AG10803 (cell line): Measurements from ENCODE around the gene HSD17B14.
"Not testable (repeated sequence)": the region's sequence is repeated elsewhere in the genome, so short reads cannot be mapped to it uniquely, and the experiment has no call there.

ENCODE experiments used
- DNase-seq: peaks from one replicate; pipeline ENCODE4 v3.0.0; 2010; ENCODE audit warnings: low read depth
- H3K4me3 ChIP-seq: 2 replicates; pipeline ENCODE4 v1.5.1; 2011; ENCODE audit warnings: mild to moderate bottlenecking, low read length, control low read depth
- TF ChIP-seq, protein P1 (sequence below): conservative IDR thresholded peaks from 2 replicates; pipeline ENCODE4 v1.5.1; 2011; ENCODE audit warnings: mild to moderate bottlenecking, low read length, control low read depth, inconsistent platforms

The HSD17B14 gene

DNA sequence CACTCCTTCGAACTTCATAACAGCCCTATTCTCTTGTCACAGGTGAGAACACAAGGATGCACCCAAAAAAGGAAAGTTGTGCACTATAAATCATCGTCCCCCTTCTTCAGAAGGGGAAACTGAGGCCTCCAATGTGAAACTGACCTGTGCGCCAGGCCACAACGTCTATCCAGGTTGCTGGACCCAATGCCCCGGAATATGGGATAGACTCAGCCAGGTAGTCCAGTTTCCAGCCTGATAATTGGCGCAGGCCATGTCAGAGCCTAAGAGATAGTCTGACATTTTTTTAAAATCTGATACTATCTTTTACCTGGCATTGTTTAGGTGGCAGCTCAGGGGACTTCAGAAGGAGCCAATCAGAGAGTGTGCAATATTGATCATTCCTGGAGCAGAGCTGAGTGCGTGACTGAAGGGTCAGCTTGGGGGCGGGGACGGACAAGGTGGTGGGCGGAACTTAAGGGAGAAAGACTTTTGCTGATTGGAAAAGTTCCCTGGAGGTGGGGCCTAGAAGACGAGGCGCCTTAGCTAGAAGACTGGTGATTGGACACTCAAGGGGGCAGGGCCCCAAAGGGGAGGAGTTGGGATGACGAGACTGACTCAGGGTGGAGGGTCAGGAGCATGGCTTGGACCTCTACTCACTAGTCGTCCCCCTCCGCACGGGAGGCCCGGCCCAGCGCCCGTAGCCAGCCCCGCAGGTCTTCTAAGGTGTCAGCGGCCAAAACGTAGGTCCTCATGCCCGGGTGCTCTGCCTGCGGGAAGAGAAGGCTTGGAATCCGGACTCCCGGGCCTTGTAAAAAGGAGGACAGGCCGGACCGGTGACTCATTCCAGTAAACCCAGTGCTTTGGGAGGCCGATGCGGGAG lies 23.7 kb upstream of the HSD17B14 start:
- no peak overlapping the region for H3K4me3 ChIP-seq
- no peak for DNase-seq
- TF ChIP-seq, protein P1, sequence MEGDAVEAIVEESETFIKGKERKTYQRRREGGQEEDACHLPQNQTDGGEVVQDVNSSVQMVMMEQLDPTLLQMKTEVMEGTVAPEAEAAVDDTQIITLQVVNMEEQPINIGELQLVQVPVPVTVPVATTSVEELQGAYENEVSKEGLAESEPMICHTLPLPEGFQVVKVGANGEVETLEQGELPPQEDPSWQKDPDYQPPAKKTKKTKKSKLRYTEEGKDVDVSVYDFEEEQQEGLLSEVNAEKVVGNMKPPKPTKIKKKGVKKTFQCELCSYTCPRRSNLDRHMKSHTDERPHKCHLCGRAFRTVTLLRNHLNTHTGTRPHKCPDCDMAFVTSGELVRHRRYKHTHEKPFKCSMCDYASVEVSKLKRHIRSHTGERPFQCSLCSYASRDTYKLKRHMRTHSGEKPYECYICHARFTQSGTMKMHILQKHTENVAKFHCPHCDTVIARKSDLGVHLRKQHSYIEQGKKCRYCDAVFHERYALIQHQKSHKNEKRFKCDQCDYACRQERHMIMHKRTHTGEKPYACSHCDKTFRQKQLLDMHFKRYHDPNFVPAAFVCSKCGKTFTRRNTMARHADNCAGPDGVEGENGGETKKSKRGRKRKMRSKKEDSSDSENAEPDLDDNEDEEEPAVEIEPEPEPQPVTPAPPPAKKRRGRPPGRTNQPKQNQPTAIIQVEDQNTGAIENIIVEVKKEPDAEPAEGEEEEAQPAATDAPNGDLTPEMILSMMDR, result no peak

DNA sequence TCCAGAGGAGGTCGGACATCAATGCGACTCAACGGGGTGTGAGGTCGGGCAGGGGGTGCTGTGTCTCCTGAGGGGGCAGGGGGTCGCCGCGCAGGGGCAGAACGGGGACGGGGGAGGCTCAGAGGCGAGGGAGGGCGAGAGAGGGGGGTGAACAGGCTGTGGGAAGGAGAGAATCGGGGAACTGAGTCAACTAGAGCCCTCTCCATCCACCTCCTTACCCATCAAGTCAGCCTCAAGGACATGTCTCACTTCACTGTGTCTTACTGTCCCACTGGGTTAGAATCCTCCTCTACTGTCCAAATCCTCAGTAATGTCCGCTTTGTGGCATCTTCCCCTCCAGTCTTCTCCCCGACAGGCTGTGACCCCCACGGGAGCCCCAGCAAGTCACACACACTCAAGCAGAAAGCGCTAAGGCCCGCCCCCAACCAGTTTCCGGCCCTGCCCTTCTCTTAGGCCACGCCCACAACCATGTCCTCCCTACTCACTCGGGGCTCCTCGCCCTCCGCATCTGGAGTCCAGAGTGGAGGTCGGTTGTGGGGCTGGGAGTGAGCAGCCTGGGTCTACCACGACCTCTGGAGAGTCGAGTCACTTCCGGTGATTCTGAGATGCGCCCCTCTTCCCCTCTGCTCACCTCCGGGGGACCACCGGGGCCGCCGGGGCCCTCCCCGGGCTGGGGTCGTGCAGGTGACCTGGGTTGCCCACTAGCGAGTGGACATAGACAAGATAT lies 22.9 kb upstream of the HSD17B14 start:
- DNase-seq, result no peak
- TF ChIP-seq, protein P1, result no peak
- no peak overlapping the region for H3K4me3 ChIP-seq

DNA sequence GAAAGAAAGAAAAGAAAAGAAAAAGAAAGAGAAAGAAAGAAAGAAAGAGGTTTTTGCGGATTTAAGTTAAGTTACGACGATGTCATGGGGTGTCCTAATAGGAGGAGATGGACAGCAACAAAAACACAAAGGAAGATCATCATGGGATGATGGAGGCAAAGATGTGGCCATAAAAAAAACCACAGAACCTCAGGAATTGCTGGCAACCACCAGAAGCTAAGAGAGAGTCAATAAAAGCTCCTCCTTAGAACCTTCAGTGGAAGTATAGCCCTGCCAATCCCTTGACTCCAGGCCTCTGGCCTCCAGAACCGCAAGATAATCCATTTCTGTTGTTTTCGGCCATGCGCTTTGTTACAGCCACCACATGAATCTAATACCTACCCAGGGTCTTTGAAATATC lies 20.6 kb upstream of the HSD17B14 start:
- TF ChIP-seq, protein P1, result no peak
- peak; percentile 72 for DNase-seq
- H3K4me3 ChIP-seq, result no peak overlapping the region

DNA sequence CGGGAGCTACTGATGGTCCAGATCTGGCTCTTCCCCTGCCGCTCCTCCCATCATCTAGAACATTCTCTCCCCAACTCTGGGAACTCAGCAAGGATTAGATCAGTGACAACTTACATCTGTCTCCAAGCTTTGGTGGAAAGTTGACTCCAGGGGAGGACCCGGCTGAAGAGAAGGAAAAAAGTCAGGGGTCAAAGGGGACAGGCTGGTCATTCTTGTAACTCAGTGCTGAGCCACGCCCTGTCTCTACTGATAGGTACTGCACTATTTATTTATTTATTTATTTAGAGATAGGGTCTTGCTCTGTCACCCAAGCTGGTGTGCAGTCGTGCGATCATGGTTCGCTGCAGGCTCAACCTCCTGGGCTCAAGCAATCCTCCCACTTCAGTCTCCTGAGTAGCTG lies 17.8 kb upstream of the HSD17B14 start:
- H3K4me3 ChIP-seq, result no peak overlapping the region
- TF ChIP-seq, protein P1, result no peak
- DNase-seq, result no peak

DNA sequence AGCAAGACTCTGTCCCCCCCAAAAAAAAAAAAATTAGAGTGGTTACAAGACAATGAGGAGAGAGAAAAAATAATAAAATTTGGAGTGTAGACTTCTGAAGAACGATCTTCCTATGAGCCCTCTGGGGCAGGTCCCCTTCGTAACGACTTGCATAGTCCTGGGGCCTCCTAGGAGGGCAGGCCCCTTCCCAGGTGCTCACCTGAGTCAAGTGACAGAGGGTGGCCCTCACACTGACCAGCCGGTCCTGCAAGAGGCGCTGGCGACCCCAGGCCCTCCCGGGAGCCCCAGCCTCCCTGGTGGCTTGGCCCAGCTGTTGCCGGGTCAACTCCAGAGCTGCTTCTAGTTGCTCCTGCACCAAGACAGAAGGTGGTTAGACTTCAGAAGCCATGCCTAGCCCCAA lies 17.2 kb upstream of the HSD17B14 start:
- no peak overlapping the region for H3K4me3 ChIP-seq
- no peak for DNase-seq
- TF ChIP-seq, protein P1, result no peak

DNA sequence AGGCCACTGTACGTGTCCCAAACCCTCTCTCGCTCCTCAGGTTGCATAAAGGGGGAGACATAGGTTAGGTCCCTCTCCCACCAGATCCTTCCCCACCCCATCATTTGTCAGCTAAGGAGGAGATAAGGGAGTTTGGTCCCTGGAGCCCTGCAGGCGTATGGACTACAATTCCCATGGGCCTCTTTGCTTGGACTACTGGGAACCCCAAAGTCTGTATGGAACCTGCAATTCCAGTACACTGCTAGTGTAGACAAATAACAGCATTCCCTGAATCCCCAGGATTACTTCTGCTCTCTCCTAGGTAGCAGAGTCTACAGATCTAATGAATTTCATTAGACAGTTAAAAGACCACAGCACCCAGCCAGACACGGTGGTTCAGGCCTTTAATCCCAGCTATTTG lies 16.0 kb upstream of the HSD17B14 start:
- no peak overlapping the region for H3K4me3 ChIP-seq
- TF ChIP-seq, protein P1, result no peak
- DNase-seq, result no peak

DNA sequence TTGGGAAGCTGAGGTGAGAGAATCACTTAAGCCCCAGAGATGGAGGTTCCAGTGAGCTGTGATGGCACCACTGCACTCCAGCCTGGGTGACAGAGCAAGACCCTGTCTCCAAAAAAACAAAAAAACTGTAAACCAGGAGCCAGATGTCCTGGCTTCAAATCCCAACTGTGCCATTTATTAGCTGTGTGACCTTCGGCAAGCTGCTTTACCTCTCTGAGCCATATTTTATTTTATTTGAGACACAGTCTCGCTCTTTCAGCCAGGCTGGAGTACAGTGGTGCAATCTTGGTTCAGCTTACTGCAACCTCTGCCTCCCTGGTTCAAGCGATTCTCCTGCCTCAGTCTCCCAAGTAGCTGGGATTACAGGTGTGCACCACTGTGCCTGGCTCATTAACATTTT lies 10.4 kb upstream of the HSD17B14 start:
- not testable (repeated sequence) for DNase-seq, H3K4me3 ChIP-seq
